RCC 7860 (cell line): Measurements from ENCODE around the gene SPEM3.

ENCODE experiments used
- DNase-seq: peaks from one replicate; pipeline ENCODE4 v3.0.0-alpha.2; 2015; ENCODE audit warnings: low spot score
- FAIRE-seq: peaks from 2 replicates; lab custom pipeline; 2012; peaks lifted over from hg19 to GRCh38; lab: Jason Lieb, UNC

SPEM3 gene

DNA sequence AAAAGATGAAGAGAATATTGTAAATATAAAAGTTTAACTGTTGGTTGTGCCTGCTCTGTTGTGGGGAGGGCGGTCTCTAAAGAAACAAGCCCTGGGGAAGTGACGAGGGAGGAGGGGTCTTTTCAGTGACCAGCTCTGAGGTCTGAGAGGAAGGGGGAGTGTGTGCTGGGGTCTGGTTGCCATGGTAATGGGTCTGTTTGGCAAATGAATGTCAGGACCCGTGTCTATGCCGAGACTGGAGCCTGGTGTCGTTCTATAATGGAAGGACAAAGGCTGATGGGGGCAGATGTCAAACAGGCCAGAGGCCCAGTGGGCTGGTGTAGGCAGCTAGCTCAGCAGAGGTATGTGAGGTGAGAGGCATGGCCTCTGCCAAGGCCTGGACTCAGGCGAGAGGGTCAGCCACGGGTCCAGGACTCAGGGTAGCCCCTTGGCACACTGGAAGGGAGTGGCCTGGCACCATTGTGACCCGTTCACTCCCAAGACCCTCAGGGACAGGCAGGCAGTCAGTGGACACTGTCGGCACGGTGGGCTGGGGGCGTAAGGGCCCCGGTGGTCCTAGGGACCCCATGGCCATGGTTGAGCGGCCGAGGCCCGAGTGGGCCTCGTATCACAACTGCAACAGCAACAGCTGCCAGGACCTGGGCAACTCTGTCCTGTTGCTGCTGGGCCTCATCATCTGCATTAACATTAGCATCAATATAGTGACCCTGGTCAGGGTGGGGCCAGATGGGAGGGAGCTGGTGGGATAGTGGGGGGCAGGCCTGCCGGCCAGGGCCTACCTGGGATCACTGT is 8.6 kb upstream of the SPEM3 start, which contains the start of gene SPEM1:
Gene SPEM1, plus strand, starts transcription at position 506 of the 792 bp plus-strand sequence. Its CDS starts 61 bp downstream, at position 567.
- no peak for FAIRE-seq
- no peak for DNase-seq

DNA sequence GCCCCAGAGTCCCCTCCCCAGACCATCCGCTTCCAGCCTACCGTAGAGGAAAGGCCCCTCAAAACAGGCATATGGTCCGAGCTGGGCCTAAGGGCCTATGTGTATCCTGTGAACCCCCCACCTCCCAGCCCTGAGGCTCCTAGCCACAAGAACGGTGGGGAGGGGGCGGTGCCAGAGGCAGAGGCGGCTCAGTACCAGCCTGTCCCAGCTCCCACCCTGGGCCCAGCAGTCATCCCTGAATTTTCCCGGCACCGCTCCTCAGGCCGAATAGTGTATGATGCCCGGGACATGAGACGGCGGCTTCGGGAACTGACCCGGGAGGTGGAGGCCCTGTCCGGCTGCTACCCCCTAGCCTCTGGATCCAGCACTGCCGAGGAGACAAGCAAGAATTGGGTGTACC is 7.5 kb upstream of the SPEM3 start:
- FAIRE-seq (no peak), DNase-seq (no peak)

DNA sequence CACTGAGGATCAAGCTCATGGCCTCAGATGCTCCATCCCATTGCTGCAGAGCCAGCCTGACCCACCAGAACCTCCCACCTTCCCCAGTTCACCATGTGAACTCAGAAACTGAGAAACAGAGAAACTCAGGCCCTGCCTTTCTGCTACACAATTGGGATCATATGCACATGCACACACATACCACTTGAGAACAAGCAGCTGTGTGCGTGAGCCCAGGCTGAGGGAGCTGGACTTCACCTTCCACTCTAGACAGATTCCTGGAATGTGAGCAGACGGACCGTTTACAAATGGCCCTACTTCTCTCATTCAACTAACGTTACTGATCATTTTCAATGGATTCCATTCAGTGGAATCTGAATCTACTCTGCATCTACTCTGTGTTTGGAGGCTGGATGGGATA is 5.0 kb upstream of the SPEM3 start:
- no peak for FAIRE-seq
- no peak for DNase-seq

DNA sequence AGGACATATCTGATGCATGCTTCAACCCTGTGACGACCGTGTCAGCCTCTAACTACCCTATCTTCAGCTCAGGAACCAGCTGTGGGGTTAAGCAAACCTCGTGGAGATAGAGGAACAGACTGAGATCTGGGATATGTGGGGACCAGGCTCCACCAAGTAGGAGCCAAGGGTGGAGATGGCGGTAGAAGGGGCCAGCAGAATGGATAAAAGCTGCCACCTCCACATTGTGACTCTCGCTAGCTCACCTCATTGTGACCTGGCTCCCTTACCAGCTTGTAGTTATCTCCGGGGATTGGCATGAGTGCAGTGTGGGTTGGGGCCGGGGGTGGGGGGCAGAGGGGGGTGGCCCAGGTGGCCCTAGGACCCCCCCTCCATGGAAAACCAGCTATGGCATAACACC is 3.3 kb upstream of the SPEM3 start, which contains the start of gene SPEM2:
Gene SPEM2, plus strand, starts transcription at position 301 of the 400 bp plus-strand sequence. Its CDS starts 73 bp downstream, at position 374.
- FAIRE-seq: no peak

DNA sequence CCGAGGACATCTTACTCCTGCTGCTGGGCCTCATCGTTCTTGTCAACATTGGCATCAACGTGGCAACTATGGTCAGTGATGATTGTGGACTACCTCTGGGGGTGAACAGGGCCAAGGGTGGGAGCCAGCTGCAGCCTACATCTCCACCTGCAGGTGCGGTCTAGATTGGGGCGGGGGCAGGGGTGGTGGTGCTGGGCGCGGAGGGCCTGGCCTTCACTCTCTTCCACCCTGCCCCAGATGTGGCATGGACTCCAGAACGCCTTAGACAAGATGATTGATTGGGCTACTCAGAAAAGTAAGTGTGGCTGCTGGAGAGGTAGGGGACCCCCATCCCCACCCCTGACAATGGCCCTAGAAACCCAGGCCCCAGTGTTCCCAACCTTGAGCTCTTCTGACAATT is 2.9 kb upstream of the SPEM3 start:
- DNase-seq (no peak), FAIRE-seq (no peak)

More for the DNA sequence above, 3.3 kb upstream of the SPEM3 start, which contains the start of gene SPEM2:
- DNase-seq: no peak

DNA sequence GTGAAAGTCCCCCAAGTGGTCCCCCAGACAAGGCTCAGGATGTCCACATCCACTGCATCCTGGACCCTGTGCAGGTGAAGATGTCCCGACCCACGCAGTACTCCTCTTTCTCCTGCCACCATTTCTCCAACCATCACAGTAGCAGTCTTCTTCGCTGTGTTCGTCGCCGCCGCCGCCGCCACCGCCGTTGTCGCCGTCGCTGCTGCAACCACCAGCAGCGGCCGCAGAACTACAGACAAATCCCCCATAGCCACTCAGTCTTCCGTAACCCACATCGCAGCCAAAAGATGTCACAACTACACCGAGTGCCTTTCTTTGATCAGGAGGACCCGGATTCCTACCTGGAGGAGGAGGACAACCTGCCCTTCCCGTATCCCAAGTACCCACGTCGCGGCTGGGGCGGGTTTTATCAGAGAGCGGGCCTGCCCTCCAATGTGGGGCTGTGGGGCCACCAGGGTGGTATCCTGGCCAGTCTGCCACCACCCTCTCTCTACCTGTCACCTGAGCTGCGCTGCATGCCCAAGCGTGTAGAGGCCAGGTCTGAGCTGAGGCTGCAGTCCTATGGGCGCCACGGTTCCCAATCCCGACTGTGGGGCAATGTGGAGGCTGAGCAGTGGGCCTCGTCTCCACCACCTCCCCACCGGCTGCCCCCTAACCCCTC is 2.3 kb upstream of the SPEM3 start:
- no peak for FAIRE-seq
- no peak for DNase-seq

DNA sequence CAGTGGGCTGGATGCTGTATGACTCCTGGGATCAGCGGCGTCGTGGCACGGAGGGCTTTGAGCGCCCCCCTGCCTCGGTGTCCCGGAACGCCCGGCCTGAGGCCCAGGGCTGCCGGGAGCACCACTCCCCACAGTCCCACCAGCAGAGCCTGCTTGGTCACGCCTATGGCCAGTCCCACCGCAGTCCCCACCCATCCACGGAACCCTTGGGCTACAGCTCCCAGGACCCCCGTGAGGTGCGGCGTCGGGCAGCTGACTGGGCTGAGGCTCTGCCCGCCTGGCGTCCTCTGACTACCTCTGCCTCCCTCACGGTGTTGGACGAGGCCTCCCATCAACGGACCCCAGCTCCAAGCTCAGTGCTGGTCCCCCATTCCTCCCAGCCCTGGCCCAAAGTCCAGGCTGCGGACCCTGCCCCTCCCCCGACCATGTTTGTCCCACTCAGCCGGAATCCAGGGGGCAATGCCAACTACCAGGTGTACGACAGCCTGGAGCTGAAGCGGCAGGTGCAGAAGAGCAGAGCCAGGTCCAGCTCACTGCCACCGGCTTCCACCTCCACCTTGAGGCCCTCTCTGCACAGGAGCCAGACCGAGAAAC is 1.7 kb upstream of the SPEM3 start:
- FAIRE-seq: no peak
- DNase-seq: no peak

DNA sequence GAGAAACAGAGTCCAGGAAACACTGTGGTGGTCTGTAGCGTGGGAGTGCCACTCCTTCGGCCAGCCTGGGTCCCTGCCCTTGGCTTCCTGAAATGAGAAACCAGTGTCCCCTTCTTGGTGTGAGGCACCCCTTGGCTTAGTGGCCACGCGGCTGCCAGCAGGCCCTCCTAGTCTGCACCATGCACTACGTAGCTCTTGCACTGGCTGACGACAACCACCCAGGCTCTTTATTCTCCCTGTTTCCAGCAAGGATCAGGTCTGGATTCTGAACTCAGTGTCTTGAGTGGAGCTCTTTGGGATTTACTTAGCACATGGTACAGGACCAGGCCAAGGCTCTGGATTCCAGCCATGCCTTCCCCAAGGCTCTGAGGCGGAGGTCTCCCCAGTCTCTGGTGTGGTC is 1.1 kb upstream of the SPEM3 start:
- FAIRE-seq (no peak), DNase-seq (no peak)

DNA sequence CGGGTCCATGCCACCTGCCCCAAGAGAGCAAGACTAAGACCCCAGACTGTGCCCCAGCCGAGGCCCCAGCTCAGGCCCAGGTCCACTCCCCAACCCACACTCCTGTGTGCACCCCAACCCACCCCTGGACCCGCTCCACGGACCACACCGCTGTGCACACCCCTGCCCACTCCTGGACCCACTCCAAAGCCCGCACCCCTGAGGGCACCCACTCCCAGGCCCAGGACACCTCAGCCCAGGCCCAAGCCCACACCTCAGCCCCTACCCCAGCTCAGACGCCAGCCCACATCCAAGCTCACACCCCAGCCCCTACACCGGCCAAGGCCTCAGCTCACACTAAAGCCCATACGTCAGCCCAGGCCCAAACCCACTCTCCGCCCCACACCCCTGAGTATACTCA is 1.1 kb downstream of the SPEM3 start:
- FAIRE-seq: no peak
- DNase-seq: no peak

DNA sequence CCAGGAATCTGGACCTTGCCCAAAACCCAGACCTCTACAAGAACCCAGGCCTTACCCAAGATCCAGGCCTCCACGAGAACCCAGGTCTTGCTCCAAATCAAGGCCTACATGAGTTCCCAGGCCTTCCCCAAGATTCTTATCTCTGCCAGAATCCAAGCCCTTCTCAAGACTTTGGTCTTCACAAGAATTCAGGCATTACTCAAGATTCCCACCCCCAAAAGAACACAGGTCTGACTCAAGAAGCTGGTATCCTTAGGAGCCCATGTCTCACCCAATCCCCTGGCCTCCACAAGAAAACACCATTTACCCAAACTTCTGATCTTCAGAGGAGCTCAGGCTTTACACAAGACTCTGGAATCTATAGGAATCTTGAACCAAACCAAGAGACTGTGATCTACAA is 2.6 kb downstream of the SPEM3 start:
- FAIRE-seq: no peak
- DNase-seq: no peak

DNA sequence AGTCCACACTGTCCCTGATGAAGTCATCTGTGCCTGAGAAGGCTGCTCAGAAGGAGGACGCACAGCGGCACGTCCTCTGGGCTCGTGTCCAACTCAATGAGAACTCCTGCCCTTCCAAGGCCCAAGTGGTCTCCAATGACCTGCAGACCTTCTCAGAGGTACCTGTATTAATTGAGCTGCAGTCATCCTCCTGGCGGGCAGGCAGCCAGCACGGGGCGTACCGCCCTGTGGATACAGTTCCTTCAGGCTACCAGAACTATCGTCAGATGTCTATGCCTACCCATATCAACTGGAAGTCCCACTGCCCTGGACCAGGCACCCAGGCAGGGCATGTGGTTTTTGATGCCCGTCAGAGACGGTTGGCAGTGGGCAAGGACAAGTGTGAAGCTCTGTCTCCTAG is 3.6 kb downstream of the SPEM3 start:
- DNase-seq: no peak
- no peak for FAIRE-seq

DNA sequence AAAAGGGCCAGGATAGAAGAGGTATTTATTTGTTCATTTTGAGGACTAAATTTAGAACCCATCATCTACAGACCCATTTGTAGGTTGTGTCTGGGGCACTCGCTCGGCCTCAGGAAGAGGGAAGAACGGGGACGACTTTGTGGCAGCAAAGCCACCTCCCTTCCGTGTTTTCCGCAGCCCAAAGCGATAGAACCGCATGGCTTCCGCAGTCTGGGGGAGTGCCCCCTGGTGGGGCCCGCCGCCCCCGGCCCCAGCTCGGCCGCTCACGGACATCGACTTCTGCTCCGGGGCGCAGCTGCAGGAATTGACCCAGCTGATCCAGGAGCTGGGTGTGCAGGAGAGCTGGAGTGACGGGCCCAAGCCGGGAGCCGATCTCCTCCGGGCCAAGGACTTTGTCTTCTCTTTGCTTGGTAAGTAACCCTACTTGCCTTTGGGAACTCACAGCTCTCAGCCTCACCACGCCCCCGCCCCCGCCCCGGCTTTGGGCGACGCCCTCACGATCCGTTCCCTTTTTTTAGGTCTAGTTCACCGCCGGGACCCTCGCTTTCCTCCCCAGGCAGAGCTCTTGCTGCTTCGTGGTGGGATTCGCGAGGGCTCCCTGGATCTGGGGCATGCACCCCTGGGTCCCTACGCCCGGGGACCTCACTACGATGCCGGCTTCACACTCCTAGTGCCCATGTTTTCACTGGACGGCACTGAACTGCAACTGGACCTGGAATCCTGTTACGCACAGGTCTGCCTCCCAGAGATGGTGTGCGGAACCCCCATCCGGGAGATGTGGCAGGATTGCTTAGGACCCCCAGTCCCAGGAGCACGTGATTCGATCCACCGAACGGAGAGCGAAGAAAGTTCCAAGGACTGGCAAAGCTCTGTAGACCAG is 7.3 kb downstream of the SPEM3 start:
- DNase-seq: no peak
- no peak for FAIRE-seq

DNA sequence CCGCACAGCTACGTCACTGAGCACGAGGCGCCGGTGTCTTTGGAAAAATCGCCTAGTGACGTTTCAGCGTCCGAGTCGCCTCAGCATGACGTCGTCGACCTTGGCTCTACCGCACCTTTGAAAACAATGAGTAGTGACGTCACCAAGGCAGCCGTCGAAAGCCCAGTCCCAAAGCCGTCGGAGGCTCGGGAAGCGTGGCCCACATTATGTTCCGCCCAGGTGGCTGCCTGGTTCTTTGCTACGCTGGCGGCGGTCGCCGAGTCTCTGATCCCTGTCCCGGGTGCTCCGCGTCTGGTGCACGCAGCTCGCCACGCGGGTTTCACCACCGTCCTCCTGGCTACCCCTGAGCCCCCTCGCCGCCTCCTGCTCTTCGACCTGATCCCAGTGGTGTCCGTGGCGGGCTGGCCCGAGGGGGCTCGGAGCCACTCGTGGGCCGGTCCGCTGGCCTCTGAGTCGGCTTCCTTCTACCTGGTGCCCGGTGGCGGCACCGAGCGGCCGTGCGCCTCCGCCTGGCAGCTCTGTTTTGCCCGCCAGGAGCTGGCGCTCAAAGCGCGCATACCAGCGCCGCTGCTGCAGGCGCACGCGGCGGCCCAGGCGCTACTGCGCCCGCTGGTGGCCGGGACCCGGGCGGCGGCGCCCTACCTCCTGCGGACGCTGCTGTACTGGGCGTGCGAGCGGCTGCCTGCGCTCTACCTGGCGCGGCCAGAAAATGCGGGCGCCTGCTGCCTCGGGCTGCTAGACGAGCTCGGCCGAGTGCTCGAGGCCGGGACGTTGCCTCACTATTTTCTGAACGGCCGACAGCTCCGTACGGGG is 8.1 kb downstream of the SPEM3 start:
- DNase-seq (peak; percentile 34), FAIRE-seq (no peak)

DNA sequence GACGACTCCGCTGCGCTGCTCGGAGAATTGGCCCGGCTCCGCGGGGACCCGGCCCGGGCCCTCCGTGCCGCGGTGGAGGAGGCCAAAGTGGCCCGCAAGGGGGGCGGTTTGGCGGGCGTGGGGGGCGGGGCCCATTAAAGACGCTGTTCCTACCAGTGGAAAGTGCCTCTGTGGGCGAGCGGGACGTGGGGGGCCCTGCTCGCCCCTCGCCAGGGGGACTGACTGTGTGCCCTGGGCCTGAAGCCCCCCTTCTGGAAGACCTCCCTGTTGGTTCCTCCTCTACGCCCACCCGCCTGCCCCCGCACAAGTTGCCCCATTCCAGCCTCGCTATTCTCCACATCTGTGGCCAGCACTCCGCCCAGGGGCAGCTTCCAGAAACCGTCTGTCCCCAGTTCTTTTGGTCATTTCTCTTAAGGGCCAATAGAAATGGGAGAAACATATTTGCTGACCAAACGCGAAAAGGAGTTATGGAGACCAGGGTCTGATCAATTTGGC is 8.8 kb downstream of the SPEM3 start:
- DNase-seq (no peak), FAIRE-seq (no peak)

DNA sequence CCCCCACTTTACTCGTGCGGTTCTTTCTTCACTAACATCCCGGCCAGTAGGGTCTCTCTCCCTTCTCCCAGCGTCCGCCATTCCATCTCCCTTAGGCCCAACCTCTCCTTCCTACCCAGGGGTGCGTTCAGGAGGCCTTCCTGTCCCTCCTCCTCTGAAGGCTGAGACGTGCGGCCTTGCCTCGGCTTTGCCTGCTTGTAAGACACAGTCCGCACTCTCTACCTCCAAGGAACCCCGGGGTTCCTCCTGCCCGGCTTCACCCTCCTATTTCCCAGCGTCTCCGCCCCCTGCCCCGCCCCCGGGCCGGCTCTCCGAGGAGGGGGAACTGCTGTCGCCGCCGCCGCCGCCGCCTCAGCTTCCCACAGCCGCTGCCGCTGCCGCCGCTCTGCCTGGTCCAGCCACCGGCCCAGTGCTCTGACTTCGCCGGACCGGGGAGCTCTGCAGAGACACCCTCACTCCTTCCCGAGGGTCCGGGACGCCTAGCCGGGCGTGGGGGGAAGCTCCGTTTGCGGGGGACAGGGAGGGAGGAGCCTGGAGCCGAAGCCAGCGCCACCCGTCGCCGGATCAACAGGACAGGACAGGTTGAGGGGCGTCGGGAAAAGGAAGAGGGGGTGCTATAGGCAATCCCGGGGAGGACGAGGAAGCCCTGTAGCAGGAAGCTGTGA is 9.4 kb downstream of the SPEM3 start:
- DNase-seq (no peak), FAIRE-seq (no peak)

DNA sequence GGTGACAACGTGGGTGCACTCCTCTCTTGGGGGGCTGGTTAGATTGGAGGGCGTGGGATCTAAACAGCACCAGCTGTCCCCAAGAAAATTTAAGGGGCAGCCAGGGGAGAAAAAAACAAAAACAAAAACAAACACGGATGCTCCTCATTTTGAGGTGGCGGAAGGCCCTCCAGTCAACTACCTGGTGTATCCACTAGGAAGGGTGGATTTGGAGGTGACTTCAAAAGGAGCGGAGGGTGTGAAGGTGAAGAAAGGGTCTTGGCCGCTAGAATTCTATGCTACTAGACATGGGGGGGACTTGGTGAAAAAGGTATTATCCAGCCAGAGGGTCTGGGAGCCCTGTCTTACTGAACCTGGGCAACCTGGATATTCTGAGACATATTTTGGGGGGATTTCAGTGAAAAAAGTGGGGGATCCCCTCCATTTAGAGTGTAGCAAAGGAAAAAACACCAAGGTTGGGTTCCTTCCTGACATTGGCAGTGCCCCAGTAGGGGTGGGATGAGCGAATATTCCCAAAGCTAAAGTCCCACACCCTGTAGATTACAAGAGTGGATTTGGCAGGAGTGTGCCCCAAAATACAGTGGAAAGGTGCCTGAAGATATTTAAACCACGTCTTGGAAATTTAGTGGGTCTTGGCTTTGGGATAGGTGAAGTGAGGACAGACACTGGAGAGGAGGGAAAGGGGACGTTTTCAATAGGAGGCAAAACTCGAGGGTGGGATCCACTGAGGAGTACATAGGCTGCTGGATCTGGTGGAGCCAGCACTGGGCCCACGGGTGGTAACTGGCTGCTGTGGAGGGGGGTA is 10.2 kb downstream of the SPEM3 start:
- no peak for FAIRE-seq
- DNase-seq: no peak

DNA sequence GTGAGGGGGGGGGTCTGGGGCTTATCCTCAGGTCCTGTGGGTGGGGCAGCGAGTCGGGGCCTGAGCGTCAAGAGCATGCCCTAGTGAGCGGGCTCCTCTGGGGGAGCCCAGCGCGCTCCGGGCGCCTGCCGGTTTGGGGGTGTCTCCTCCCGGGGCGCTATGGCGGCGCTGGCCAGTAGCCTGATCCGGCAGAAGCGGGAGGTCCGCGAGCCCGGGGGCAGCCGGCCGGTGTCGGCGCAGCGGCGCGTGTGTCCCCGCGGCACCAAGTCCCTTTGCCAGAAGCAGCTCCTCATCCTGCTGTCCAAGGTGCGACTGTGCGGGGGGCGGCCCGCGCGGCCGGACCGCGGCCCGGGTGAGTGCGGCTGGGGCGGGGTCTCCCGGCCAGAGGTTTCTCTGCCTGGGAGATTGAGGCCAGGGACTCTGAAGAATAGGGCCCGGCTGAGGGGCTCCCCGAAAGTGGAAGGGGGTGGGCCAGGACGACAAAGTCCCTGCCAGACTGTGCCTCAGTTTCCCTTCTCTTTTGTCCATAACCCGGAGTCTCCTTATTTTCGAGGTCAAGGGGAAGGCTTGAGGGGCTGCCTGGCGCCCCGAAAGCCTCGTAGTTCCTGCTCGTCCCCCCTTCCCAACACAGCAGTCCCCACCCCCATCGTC is 10.9 kb downstream of the SPEM3 start, which contains the start of gene FGF11:
Gene FGF11, plus strand, starts transcription at position 51 of the 651 bp plus-strand sequence. Its CDS starts 109 bp downstream, at position 160.
- FAIRE-seq (no peak), DNase-seq (no peak)
